Lung (tissue), 12 donors: Measurements from ENCODE around the gene FHOD3. TPM values are rescaled to one million over a fixed set of nuclear protein-coding genes. Genes with fewer than 3 reads are reported as not detected.

ENCODE experiments used
- ATAC-seq: fragments of 200-7000 bp; cut with Tn5 transposase; one replicate; pipeline ENCODE4 v1.9.1; 2020; ENCODE audit warnings: moderate number of reproducible peaks; ENCODE audit not compliant: insufficient read depth, low FRiP score
- DNase-seq, 3 donors: peaks; one replicate each; pipeline ENCODE4 v3.0.0-alpha.2; 2013 to 2017
- H3K27ac ChIP-seq, 2 donors: one replicate each; pipeline ENCODE4 v1.5.1; 2013; ENCODE audit warnings: mild to moderate bottlenecking in 2 of 2, moderate library complexity in 2 of 2, control low read depth in 1 of 2, inconsistent platforms in 1 of 2, low read depth in 1 of 2, low read length in 1 of 2
- H3K27me3 ChIP-seq, 3 donors: one replicate each; pipeline ENCODE4 v1.5.1; 2013; ENCODE audit warnings: low read length in 2 of 3; ENCODE audit not compliant: control insufficient read depth in 3 of 3, insufficient read depth in 3 of 3
- H3K36me3 ChIP-seq, 4 donors: one replicate each; pipeline ENCODE4 v1.5.1; 2013; ENCODE audit warnings: low read length in 4 of 4, mild to moderate bottlenecking in 1 of 4, moderate library complexity in 1 of 4; ENCODE audit not compliant: control insufficient read depth in 4 of 4, insufficient read depth in 4 of 4
- H3K4me1 ChIP-seq, 5 donors: one replicate each; pipeline ENCODE4 v1.5.1; 2013; ENCODE audit warnings: low read length in 5 of 5, mild to moderate bottlenecking in 2 of 5, moderate library complexity in 1 of 5; ENCODE audit not compliant: control insufficient read depth in 5 of 5, insufficient read depth in 5 of 5
- H3K4me3 ChIP-seq: one replicate; pipeline ENCODE4 v1.5.1; 2013; ENCODE audit warnings: mild to moderate bottlenecking, control low read depth, moderate library complexity
- H3K9ac ChIP-seq, 2 donors: one replicate each; pipeline ENCODE4 v1.5.1; 2013; ENCODE audit warnings: low read length in 2 of 2, control low read depth in 1 of 2; ENCODE audit not compliant: insufficient read depth in 1 of 2
- H3K9me3 ChIP-seq, 4 donors: one replicate each; pipeline ENCODE4 v1.5.1; 2013; ENCODE audit warnings: low read length in 3 of 4, mild to moderate bottlenecking in 1 of 4, moderate library complexity in 1 of 4; ENCODE audit not compliant: control insufficient read depth in 4 of 4, insufficient read depth in 3 of 4
- CTCF ChIP-seq: IDR thresholded peaks from 2 replicates; pipeline ENCODE4 v1.5.1; 2012; ENCODE audit warnings: mild to moderate bottlenecking; ENCODE audit errors: control extremely low read depth, extremely low read depth
- WGBS, 2 donors: extraction: QIAGEN DNeasy Blood & Tissue Kit; methylation state at CpG; one replicate each; pipeline ENCODE4 v1.1.7; 2013; 5-methylcytosine and 5-hydroxymethylcytosine counted together
- polyA plus RNA-seq, 2 donors: library from polyadenylated mRNA; stranded (reverse); fragments of 200-250 nt; gene quantifications; one replicate each; pipeline ENCODE4 v1.2.1, GENCODE V29; 2013
- total RNA-seq, 2 donors: library from RNA; depleted of rRNA in 1 of 2; stranded (reverse); fragments of >200 nt in 1 of 2; gene quantifications; one replicate each; pipeline ENCODE4 v1.2.1, GENCODE V29; 2014 to 2021
- donor health status: control.
- donor health status: control.
- donor health status: Bipolar disorder and iron deficiency.
- donor health status: healthy.
- donor health status: DM: yes; HTN: yes; CAD: no.

FHOD3 gene
- total and polyA plus RNA-seq, 4 donors: 1.0 to 7.4 (median 2.9) TPM

GRCh38 chr18:36602620-36603019 lies 305.1 kb downstream of the FHOD3 start:
- Histone ChIP-seq H3K4me1 (peaks cover 0 to 5% (median 0%) of the 10 kb centered on the region in 5 donors), H3K9ac (no peak overlapping the region), H3K9me3 (no peaks in the 10 kb centered on the region), H3K4me3 (no peak overlapping the region), H3K27ac (no peak overlapping the region), H3K27me3 (no peaks in the 10 kb centered on the region), H3K36me3 (no peaks in the 10 kb centered on the region)
- DNase-seq (no peak), ATAC-seq (no peak)
- TF ChIP-seq CTCF: no peak
- WGBS, 2 donors: 73 to 85% methylated on average over 4 of the region's 4 CpGs

GRCh38 chr18:36608107-36608506 lies 310.6 kb downstream of the FHOD3 start:
- H3K4me3 ChIP-seq: no peak overlapping the region
- no peak overlapping the region for H3K9ac ChIP-seq
- WGBS, 2 donors: 63 to 72% methylated on average over 3 of the region's 3 CpGs
- ATAC-seq (no peak), DNase-seq (no peak)
- no peaks in the 10 kb centered on the region for H3K9me3 ChIP-seq
- H3K4me1 ChIP-seq: no peaks in the 10 kb centered on the region
- H3K27ac ChIP-seq: no peak overlapping the region
- no peak for TF ChIP-seq CTCF
- H3K36me3 ChIP-seq: no peaks in the 10 kb centered on the region
- no peaks in the 10 kb centered on the region for H3K27me3 ChIP-seq

GRCh38 chr18:36610258-36610657 lies 312.7 kb downstream of the FHOD3 start:
- H3K27ac ChIP-seq: no peak overlapping the region
- no peak overlapping the region for H3K4me3 ChIP-seq
- ATAC-seq: no peak
- no peaks in the 10 kb centered on the region for H3K36me3 ChIP-seq
- H3K4me1 ChIP-seq: no peaks in the 10 kb centered on the region
- WGBS, 2 donors: 88 to 91% methylated on average over 8 of the region's 8 CpGs
- no peak overlapping the region for H3K9ac ChIP-seq
- no peaks in the 10 kb centered on the region for H3K27me3 ChIP-seq
- H3K9me3 ChIP-seq: no peaks in the 10 kb centered on the region
- no peak for TF ChIP-seq CTCF
- DNase-seq: no peak

- H3K9ac ChIP-seq: no peak overlapping the region
- H3K27me3 ChIP-seq: no peaks in the 10 kb centered on the region
- TF ChIP-seq CTCF: no peak
- H3K27ac ChIP-seq: no peak overlapping the region
- no peaks in the 10 kb centered on the region for H3K36me3 ChIP-seq
- ATAC-seq (no peak), DNase-seq (no peak)
- no peak overlapping the region for H3K4me3 ChIP-seq
- WGBS, 2 donors: 74 to 79% methylated on average over 2 of the region's 2 CpGs
- no peaks in the 10 kb centered on the region for H3K9me3 ChIP-seq
- no peaks in the 10 kb centered on the region for H3K4me1 ChIP-seq
Observed at GRCh38 chr18:36610661-36611060, 313.1 kb downstream of the FHOD3 start.
